Heart left ventricle (tissue), 13 donors: ENCODE data around the gene DNAJB12.

Experiments used
- CTCF ChIP-seq, 12 donors: fragments of 200-600 bp; sonication (generic) in 4 of 12; IDR thresholded peaks; one replicate each; pipeline versions ENCODE4 v1.5.0 to v1.8.0; 2018 to 2022; ENCODE audit warnings: antibody characterized with exemption in 12 of 12, mild to moderate bottlenecking in 5 of 12
- POLR2A ChIP-seq, 2 donors: fragments of 450-650 bp; IDR thresholded peaks; one replicate each; pipeline ENCODE4 v1.6.1; 2017; ENCODE audit warnings: antibody characterized with exemption in 2 of 2, mild to moderate bottlenecking in 2 of 2, moderate library complexity in 2 of 2
- donor health status: ischemic (EF 13 %, LVEDD 7.1; RV severe dilation, severe dysfunction).
- donor health status: DM: no; HTN: yes; CAD: no.
- donor health status: DM: no; HTN: no; CAD: no.
- donor health status: ischemic (EF 25% LVEDD 6.9; RV normal size, moderate dysfunction).
- donor health status: ischemic (EF 25% LVEDD 5.7; RV mildly dilated, moderate dysfunction).
- donor health status: ischemic (EF 35%, LVEDD 5.7; RV mildly dilated, moderate dysfunction).
- donor health status: nonischemic (EF 11% LVEDD 7.7; RV severe dilation, severe dysfunction).
- donor health status: DM: yes; HTN: yes; CAD: no.
- donor health status: PGD.
- donor health status: ischemic (EF 29% LVEDD 5.4; RV normal size, mild dysfunction).
- donor health status: nonischemic (EF 23%, LVEDD 6.1; RV moderate dilation, normal function).

GRCh38 chr10:72355214-72355555 lies 466 bp upstream of the DNAJB12 start:
- TF ChIP-seq CTCF (IDR thresholded peaks at IDR 0.05), result no peak
- no peak for TF ChIP-seq POLR2A (IDR thresholded peaks at IDR 0.05)
